GM21619 (cell line): ENCODE results near the gene LMF2.
"Not testable (repeated sequence)": the region's sequence is repeated elsewhere in the genome, so short reads cannot be mapped to it uniquely, and the experiment has no call there.

ENCODE experiments used
- ATAC-seq: cut with Tn5 transposase; IDR thresholded peaks from one replicate; pipeline ENCODE4 v1.9.1; 2021; ENCODE audit not compliant: unreplicated experiment

Gene LMF2

GRCh38 chr22:50536226-50536625 is 28.7 kb upstream of the LMF2 start:
- no peak for ATAC-seq

GRCh38 chr22:50535113-50535512 is 27.6 kb upstream of the LMF2 start:
- no peak for ATAC-seq

GRCh38 chr22:50533856-50534711 is 26.6 kb upstream of the LMF2 start:
- not testable (repeated sequence) for ATAC-seq

- no peak for ATAC-seq
Measured at GRCh38 chr22:50532824-50533796, 25.6 kb upstream of the LMF2 start.

GRCh38 chr22:50531962-50532674 is 24.6 kb upstream of the LMF2 start:
- ATAC-seq, result no peak

- ATAC-seq, result no peak
Measured at GRCh38 chr22:50531546-50531961, 24.1 kb upstream of the LMF2 start.

- no peak for ATAC-seq
Measured at GRCh38 chr22:50530877-50531545, 23.5 kb upstream of the LMF2 start.

GRCh38 chr22:50530580-50530876 is 23.0 kb upstream of the LMF2 start:
- no peak for ATAC-seq

GRCh38 chr22:50529897-50530579 is 22.5 kb upstream of the LMF2 start, which contains the start of gene TYMP:
TYMP (minus strand) TSS chr22:50530012; CDS start chr22:50529709, 303 bp downstream.
- no peak for ATAC-seq

- no peak for ATAC-seq
Measured at GRCh38 chr22:50529416-50529896, 22.0 kb upstream of the LMF2 start.

- no peak for ATAC-seq
Measured at GRCh38 chr22:50528682-50529415, 21.3 kb upstream of the LMF2 start.

GRCh38 chr22:50527921-50528681 is 20.6 kb upstream of the LMF2 start:
- ATAC-seq, result no peak

- ATAC-seq, result peak; percentile 1
Measured at GRCh38 chr22:50526834-50527801, 19.6 kb upstream of the LMF2 start.

- ATAC-seq, result peak; percentile 23
Measured at GRCh38 chr22:50526108-50526833, 18.8 kb upstream of the LMF2 start.

GRCh38 chr22:50525858-50526107 is 18.3 kb upstream of the LMF2 start:
- ATAC-seq, result no peak

- peak; percentile 34 for ATAC-seq
Measured at GRCh38 chr22:50525104-50525857, 17.8 kb upstream of the LMF2 start, which contains the start of gene SCO2. SCO2 (minus strand) TSS chr22:50525598; CDS start chr22:50524411, 1,187 bp downstream.
